ENCODE results near the gene C5orf63.
"Not testable (repeated sequence)": the region's sequence is repeated elsewhere in the genome, so short reads cannot be mapped to it uniquely, and the experiment has no call there.

C5orf63 gene

DNA sequence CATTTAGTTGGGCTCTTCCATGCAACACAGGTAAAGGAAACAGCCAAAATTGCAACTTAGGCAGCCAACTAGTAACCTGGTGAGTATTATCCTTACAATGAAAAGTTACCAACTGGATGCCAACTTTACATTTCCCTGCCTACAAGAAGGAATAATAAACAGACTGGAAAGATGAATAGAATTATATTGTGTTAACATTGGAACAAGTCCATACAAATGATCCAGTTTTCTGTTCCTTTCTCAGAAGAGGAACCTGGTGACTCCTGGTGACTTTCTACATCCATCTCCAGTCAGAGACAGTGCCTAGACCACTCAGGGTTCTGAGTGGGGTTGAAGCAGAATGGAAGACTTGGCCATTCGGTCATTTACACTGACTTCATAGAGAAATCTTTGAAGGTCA is 63.5 kb downstream of the C5orf63 start:
- no peak overlapping the region for H3K4me3 ChIP-seq (ENCODE audit: low read depth, low read length)
- TF ChIP-seq, protein P1, sequence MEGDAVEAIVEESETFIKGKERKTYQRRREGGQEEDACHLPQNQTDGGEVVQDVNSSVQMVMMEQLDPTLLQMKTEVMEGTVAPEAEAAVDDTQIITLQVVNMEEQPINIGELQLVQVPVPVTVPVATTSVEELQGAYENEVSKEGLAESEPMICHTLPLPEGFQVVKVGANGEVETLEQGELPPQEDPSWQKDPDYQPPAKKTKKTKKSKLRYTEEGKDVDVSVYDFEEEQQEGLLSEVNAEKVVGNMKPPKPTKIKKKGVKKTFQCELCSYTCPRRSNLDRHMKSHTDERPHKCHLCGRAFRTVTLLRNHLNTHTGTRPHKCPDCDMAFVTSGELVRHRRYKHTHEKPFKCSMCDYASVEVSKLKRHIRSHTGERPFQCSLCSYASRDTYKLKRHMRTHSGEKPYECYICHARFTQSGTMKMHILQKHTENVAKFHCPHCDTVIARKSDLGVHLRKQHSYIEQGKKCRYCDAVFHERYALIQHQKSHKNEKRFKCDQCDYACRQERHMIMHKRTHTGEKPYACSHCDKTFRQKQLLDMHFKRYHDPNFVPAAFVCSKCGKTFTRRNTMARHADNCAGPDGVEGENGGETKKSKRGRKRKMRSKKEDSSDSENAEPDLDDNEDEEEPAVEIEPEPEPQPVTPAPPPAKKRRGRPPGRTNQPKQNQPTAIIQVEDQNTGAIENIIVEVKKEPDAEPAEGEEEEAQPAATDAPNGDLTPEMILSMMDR (IDR thresholded peaks at IDR 0.05; ENCODE audit: insufficient read depth, low read depth, low read length, missing control alignments) = no peak
- DNase-seq (ENCODE audit: low read depth) = no peak

DNA sequence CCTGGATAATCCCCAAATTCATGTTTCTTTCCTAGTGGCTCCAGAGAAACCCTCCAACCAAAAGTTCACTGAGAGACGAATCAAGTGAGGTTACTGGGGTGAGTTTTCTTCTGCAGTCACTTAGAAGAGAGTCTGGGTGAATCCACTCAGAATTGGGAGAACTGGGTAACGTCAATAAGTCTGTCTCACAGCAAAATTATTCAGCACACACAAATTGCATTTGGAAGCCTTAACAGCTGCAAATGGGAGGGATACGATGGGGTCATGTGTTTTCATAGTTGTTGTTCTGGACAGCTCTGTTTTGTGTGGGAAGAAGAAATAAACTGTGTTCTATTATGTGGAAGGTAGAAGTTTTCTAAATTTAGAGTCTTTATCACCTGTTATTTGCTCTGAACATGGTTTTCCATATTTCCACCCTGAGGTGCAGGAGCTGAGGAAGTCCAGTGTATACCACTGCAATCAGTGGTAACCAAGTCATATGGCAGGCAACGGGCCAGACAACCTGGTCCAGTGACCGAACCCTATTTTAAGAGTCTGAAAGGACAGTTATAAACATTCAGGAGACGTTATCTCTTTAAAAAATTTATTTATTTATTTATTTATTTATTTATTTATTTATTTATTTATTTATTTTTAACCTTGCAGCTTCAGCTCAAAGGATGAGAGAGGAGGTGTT is 64.9 kb downstream of the C5orf63 start:
- DNase-seq (ENCODE audit: low read depth) = no peak
- no peak overlapping the region for H3K4me3 ChIP-seq (ENCODE audit: low read depth, low read length)
- TF ChIP-seq, protein P1 (IDR thresholded peaks at IDR 0.05; ENCODE audit: insufficient read depth, low read depth, low read length, missing control alignments) = no peak

DNA sequence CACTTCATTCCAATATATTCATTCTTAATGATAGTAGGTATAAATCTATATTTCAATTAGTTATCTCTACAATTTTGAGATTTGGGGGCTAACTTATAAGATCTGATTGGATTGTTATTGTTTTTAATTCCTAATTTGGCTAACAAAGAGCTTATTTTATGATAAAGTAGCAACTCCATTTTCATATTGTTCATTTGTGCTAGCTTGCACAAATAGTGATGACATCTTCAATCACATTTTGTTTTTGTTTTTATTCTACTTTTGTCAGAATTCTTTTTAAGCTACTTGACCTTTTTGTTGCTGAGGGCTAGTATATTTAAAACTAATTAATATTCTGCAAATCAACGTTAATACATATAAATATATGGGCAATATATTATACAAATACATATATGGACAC is 65.8 kb downstream of the C5orf63 start:
- no peak overlapping the region for H3K4me3 ChIP-seq (ENCODE audit: low read depth, low read length)
- TF ChIP-seq, protein P1 (IDR thresholded peaks at IDR 0.05; ENCODE audit: insufficient read depth, low read depth, low read length, missing control alignments) = no peak
- DNase-seq (ENCODE audit: low read depth) = no peak

DNA sequence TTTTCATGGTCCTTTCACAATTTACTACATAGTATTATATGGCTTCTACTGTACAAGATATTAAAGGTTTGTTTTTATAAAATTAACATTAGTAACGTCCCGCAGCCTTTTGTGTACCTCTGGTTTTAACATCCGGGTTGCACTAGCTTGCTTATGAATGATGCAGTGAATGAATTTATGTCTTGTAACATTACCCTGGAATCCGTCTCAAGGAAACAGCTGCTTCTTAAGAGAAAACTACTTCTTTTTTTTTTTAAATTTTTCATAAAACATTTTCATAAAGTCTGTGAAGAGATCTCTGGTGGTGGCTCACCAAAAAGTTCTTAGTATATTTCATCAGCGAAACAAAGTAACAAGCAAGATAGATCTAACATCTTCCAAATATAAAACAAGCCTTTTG is 66.6 kb downstream of the C5orf63 start:
- no peak for DNase-seq (ENCODE audit: low read depth)
- H3K4me3 ChIP-seq (ENCODE audit: low read depth, low read length) = no peak overlapping the region
- TF ChIP-seq, protein P1 (IDR thresholded peaks at IDR 0.05; ENCODE audit: insufficient read depth, low read depth, low read length, missing control alignments) = no peak

DNA sequence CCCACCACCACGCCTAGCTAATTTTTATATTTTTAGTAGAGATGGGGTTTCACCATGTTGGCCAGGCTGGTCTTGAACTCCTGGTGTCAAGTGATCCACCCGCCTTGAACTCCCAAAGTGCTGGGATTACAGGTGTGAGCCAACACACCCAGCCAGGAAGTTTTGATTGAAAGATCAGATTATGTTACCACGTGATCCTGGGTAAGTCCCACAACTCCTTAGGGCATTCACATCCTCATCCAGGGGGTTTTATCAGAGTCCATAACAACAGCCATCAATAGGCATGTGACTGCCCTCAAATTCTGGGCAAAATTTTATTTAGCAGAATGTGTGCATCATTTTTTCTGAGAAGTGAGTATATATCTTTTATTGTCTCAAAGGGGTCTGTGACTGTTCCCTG is 68.0 kb downstream of the C5orf63 start:
- DNase-seq (ENCODE audit: low read depth); H3K4me3 ChIP-seq (ENCODE audit: low read depth, low read length): not testable (repeated sequence)

DNA sequence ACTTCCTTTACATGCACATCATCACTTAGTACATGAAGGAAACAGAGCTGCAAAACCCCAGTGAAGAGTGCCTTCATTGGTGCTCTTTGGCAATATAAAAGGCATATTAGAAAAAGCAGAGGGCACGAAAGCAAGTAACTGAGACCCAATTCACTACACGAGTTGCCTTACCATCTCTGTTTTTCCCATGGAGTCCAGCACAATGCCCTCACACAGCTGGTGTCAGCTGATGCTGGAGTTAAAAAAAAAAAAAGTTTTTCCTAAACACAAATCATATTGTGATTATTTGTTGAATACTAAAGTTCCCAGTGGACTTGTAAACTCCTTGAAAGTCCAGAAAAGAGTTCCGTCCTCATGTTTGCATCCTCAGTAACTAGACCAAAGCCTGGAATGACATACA is 68.6 kb downstream of the C5orf63 start:
- no peak for DNase-seq (ENCODE audit: low read depth)
- TF ChIP-seq, protein P1 (IDR thresholded peaks at IDR 0.05; ENCODE audit: insufficient read depth, low read depth, low read length, missing control alignments) = no peak
- H3K4me3 ChIP-seq (ENCODE audit: low read depth, low read length) = no peak overlapping the region

DNA sequence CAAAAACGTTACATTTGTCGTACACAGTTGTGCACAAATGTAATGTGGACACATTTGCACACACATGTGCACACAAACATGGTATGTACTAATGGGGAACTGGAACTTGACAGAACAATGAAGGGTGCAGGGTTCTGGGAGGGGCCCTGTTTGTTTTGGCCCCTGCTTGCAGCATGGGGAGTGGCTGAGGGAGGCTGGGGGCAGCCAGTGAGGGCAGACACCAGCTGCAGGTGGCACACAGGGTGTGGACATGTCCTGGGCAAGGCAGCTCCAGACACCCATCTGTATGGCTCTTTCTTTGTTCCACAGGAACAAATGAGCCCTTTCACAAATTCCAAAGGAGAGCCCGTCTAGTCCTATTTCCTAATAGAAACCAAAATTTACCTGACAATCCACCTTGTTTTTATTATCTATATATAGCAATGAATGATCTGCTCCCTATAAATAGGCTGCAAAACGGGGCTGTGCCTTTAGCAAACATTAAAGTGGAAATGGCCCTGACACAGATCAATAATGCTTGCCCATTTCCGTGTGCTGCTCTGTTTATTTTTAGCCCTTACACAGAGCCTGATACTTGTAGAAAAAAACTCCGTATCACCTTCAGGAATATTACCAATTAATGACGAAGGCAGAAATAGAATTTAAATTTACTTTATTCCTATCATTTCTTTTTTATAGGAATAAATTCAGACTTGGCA is 69.4 kb downstream of the C5orf63 start:
- DNase-seq (ENCODE audit: low read depth) = no peak
- TF ChIP-seq, protein P1 (IDR thresholded peaks at IDR 0.05; ENCODE audit: insufficient read depth, low read depth, low read length, missing control alignments) = no peak
- H3K4me3 ChIP-seq (ENCODE audit: low read depth, low read length) = no peak overlapping the region
